Type B pancreatic cell (in vitro differentiated cells): ENCODE results near the gene TMEM235. TPM values are rescaled to one million over a fixed set of nuclear protein-coding genes. Genes with fewer than 3 reads are reported as not detected.
"Not testable (repeated sequence)": the region's sequence is repeated elsewhere in the genome, so short reads cannot be mapped to it uniquely, and the experiment has no call there.

ENCODE experiments used
- DNase-seq: peaks from one replicate; pipeline ENCODE4 v3.0.0; 2021; ENCODE audit warnings: mixed read lengths; ENCODE audit not compliant: unreplicated experiment; ENCODE audit errors: extremely low spot score
- H3K27ac Mint-ChIP-seq: 2 replicates; pipeline ENCODE4 v1.8.0; 2021; ENCODE audit warnings: mild to moderate bottlenecking, mixed read lengths
- H3K27me3 Mint-ChIP-seq: 2 replicates; pipeline ENCODE4 v1.8.0; 2021; ENCODE audit warnings: mixed read lengths
- H3K36me3 Mint-ChIP-seq: 2 replicates; pipeline ENCODE4 v1.8.0; 2021; ENCODE audit warnings: mixed read lengths
- H3K4me1 Mint-ChIP-seq: one replicate; pipeline ENCODE4 v1.8.0; 2021; ENCODE audit warnings: mixed read lengths; ENCODE audit not compliant: unreplicated experiment
- H3K4me3 Mint-ChIP-seq: 2 replicates; pipeline ENCODE4 v1.8.0; 2021; ENCODE audit warnings: mild to moderate bottlenecking, mixed read lengths
- H3K9me3 Mint-ChIP-seq: 2 replicates; pipeline ENCODE4 v1.8.0; 2021; ENCODE audit warnings: mixed read lengths
- CTCF ChIP-seq: fragments of 200-600 bp; sonication (generic); conservative IDR thresholded peaks from 2 replicates; pipeline ENCODE4 v1.5.0; 2021; ENCODE audit warnings: antibody characterized with exemption, mild to moderate bottlenecking
- total RNA-seq: library from RNA; stranded (reverse); gene quantifications from 2 replicates; pipeline ENCODE4 v1.2.1, GENCODE V29; 2021; ENCODE audit warnings: low replicate concordance

Gene TMEM235
- total RNA-seq, 1 donor from 2014 or later, result 0.43 TPM

GRCh38 chr17:78249818-78250806 lies 18.7 kb downstream of the TMEM235 start:
- Mint-ChIP-seq H3K9me3 (peaks cover 4% of the 10 kb centered on the region), H3K4me1 (peaks cover 7% of the 10 kb centered on the region), H3K27me3 (no peaks in the 10 kb centered on the region), H3K4me3 (no peak overlapping the region), H3K36me3 (no peaks in the 10 kb centered on the region), H3K27ac (no peak overlapping the region)
- TF ChIP-seq CTCF, result no peak
- DNase-seq, result no peak

GRCh38 chr17:78250891-78251772 lies 19.7 kb downstream of the TMEM235 start:
- H3K36me3 Mint-ChIP-seq, result no peaks in the 10 kb centered on the region
- no peaks in the 10 kb centered on the region for H3K27me3 Mint-ChIP-seq
- TF ChIP-seq CTCF, result peak; percentile 100
- H3K4me3 Mint-ChIP-seq, result peak overlapping the region; percentile 70
- H3K27ac Mint-ChIP-seq, result no peak overlapping the region
- no peaks in the 10 kb centered on the region for H3K9me3 Mint-ChIP-seq
- DNase-seq, result peak; percentile 94
- peaks cover 7% of the 10 kb centered on the region for H3K4me1 Mint-ChIP-seq

GRCh38 chr17:78251773-78252103 lies 20.3 kb downstream of the TMEM235 start:
- Mint-ChIP-seq H3K36me3 (no peaks in the 10 kb centered on the region), H3K9me3 (no peaks in the 10 kb centered on the region), H3K27ac (no peak overlapping the region), H3K27me3 (no peaks in the 10 kb centered on the region), H3K4me1 (peaks cover 7% of the 10 kb centered on the region), H3K4me3 (peak overlapping the region; percentile 70)
- DNase-seq, result no peak
- TF ChIP-seq CTCF, result no peak

- no peak for DNase-seq
- no peak for TF ChIP-seq CTCF
- Mint-ChIP-seq H3K4me1 (peaks cover 7% of the 10 kb centered on the region), H3K27ac (no peak overlapping the region), H3K27me3 (no peaks in the 10 kb centered on the region), H3K4me3 (no peak overlapping the region), H3K36me3 (no peaks in the 10 kb centered on the region), H3K9me3 (no peaks in the 10 kb centered on the region)
Measured at GRCh38 chr17:78252111-78252634, 20.7 kb downstream of the TMEM235 start.

- TF ChIP-seq CTCF, result no peak
- no peaks in the 10 kb centered on the region for H3K9me3 Mint-ChIP-seq
- H3K36me3 Mint-ChIP-seq, result no peaks in the 10 kb centered on the region
- H3K27ac Mint-ChIP-seq, result no peak overlapping the region
- H3K27me3 Mint-ChIP-seq, result no peaks in the 10 kb centered on the region
- peak overlapping the region; percentile 86 for H3K4me3 Mint-ChIP-seq
- DNase-seq, result no peak
- peaks cover 15% of the 10 kb centered on the region for H3K4me1 Mint-ChIP-seq
Measured at GRCh38 chr17:78252701-78253635, 21.5 kb downstream of the TMEM235 start.

- H3K27ac Mint-ChIP-seq, H3K9me3 Mint-ChIP-seq, H3K36me3 Mint-ChIP-seq, DNase-seq, H3K27me3 Mint-ChIP-seq: not testable (repeated sequence)
- Mint-ChIP-seq H3K4me3 (peak overlapping the region; percentile 86), H3K4me1 (peaks cover 18% of the 10 kb centered on the region)
Measured at GRCh38 chr17:78253636-78253945, 22.2 kb downstream of the TMEM235 start.
